NT2/D1 (cell line): ENCODE results near the gene DENND1B.

Experiments used
- SUZ12 ChIP-seq: IDR thresholded peaks from 2 replicates; pipeline ENCODE4 v1.6.1; 2011; ENCODE audit not compliant: insufficient read length, insufficient read depth; ENCODE audit errors: extremely low read depth
- YY1 ChIP-seq: IDR thresholded peaks from 2 replicates; pipeline ENCODE4 v1.6.1; 2011; ENCODE audit not compliant: insufficient read length, insufficient read depth
- ZNF274 ChIP-seq: IDR thresholded peaks from 2 replicates; pipeline ENCODE4 v1.6.1; 2011; ENCODE audit warnings: mild to moderate bottlenecking, low read depth, low read length

- TF ChIP-seq YY1 (no peak), ZNF274 (no peak), SUZ12 (no peak)
These were observed 1.4 kb downstream of the DENND1B start for GRCh38 chr1:197773856-197774255.
